HepG2 (cell line): ENCODE results near the gene MRPS25. TPM values are rescaled to one million over a fixed set of nuclear protein-coding genes. Genes with fewer than 3 reads are reported as not detected.

Source experiments
- AHR ChIP-seq: IDR thresholded peaks from 2 replicates; pipeline ENCODE4 v1.6.1; 2018; ENCODE audit warnings: missing genetic modification reagents, missing compliant biosample characterization
- ARHGAP35 ChIP-seq: sonication (generic); formaldehyde crosslinking; IDR thresholded peaks from 2 replicates; pipeline ENCODE4 v1.9.0; 2022; ENCODE audit warnings: mild to moderate bottlenecking, inconsistent platforms, moderate library complexity, missing genetic modification reagents, borderline replicate concordance
- CHCHD3 ChIP-seq: sonication (generic); formaldehyde crosslinking; IDR thresholded peaks from 2 replicates; pipeline ENCODE4 v1.8.0; 2022; ENCODE audit warnings: mild to moderate bottlenecking, missing genetic modification reagents, moderate library complexity
- CREB1 ChIP-seq, 2 experiments: fragments of 450-650 bp in 1 of 2; IDR thresholded peaks; 2 replicates each; pipeline ENCODE4 v1.6.1; 2016 to 2017; ENCODE audit warnings: control low read depth in 1 of 2, mild to moderate bottlenecking in 1 of 2, missing compliant biosample characterization in 1 of 2, missing genetic modification characterization in 1 of 2
- ETV5 ChIP-seq: IDR thresholded peaks from 2 replicates; pipeline ENCODE4 v1.6.1; 2018; ENCODE audit warnings: missing biosample characterization, missing genetic modification reagents, inconsistent platforms, borderline replicate concordance
- FOXK2 ChIP-seq: fragments of 450-650 bp; IDR thresholded peaks from 2 replicates; pipeline ENCODE4 v1.6.1; 2016
- GABPA ChIP-seq, 2 experiments: IDR thresholded peaks; 2 replicates each; pipeline ENCODE4 v1.6.1; 2011 to 2016; ENCODE audit warnings: low read depth in 2 of 2, low read length in 1 of 2, missing biosample characterization in 1 of 2, missing genetic modification characterization in 1 of 2
- HDAC1 ChIP-seq: sonication (generic); formaldehyde crosslinking; IDR thresholded peaks from 2 replicates; pipeline ENCODE4 v1.5.1; 2020; ENCODE audit warnings: mild to moderate bottlenecking, missing genetic modification reagents
- IKZF4 ChIP-seq: sonication (generic); formaldehyde crosslinking; IDR thresholded peaks from 2 replicates; pipeline ENCODE4 v1.5.1; 2020; ENCODE audit warnings: borderline replicate concordance, mild to moderate bottlenecking, low read depth, missing genetic modification reagents; ENCODE audit errors: not compliant biosample characterization
- ISX ChIP-seq: sonication (generic); formaldehyde crosslinking; conservative IDR thresholded peaks from 2 replicates; pipeline ENCODE4 v1.5.0; 2020; ENCODE audit warnings: missing genetic modification reagents
- POLR2AphosphoS5 ChIP-seq: IDR thresholded peaks from 2 replicates; pipeline ENCODE4 v1.6.1; 2012; ENCODE audit warnings: low read depth, low read length
- SIN3B ChIP-seq: fragments of 150-350 bp; IDR thresholded peaks from 2 replicates; pipeline ENCODE4 v1.6.1; 2014; ENCODE audit warnings: low read length
- SMAD3 ChIP-seq: sonication (generic); formaldehyde crosslinking; IDR thresholded peaks from 2 replicates; pipeline ENCODE4 v1.4.0; 2020; ENCODE audit warnings: missing genetic modification reagents
- SNAI1 ChIP-seq: sonication (generic); formaldehyde crosslinking; IDR thresholded peaks from 2 replicates; pipeline ENCODE4 v1.5.0; 2020; ENCODE audit warnings: mild to moderate bottlenecking, missing genetic modification reagents, borderline replicate concordance
- ZBTB1 ChIP-seq: sonication (generic); formaldehyde crosslinking; IDR thresholded peaks from 2 replicates; pipeline ENCODE4 v1.4.0; 2020; ENCODE audit warnings: missing genetic modification reagents, borderline replicate concordance
- ZNF343 ChIP-seq: sonication (generic); formaldehyde crosslinking; IDR thresholded peaks from 2 replicates; pipeline ENCODE4 v1.4.0; 2020; ENCODE audit warnings: mild to moderate bottlenecking, missing genetic modification reagents
- ZNF468 ChIP-seq: sonication (generic); formaldehyde crosslinking; IDR thresholded peaks from 2 replicates; pipeline ENCODE4 v1.8.0; 2022; ENCODE audit warnings: mild to moderate bottlenecking, moderate library complexity, missing genetic modification reagents
- polyA plus RNA-seq, 8 experiments: library from polyadenylated mRNA; depleted of rRNA in 3 of 8; stranded (reverse) in 7 of 8; unstranded in 1 of 8; fragments of >200 nt; fragmentation: Illumina TruSeq in 4 of 8; extraction: Trizol in 4 of 8; gene quantifications; 2 replicates each; pipeline versions ENCODE4 v1.2.1 to v1.2.3, GENCODE V29; 2011 to 2016; ENCODE audit warnings: low read depth in 4 of 8, missing spikeins in 1 of 8, mixed read lengths in 1 of 8; ENCODE audit not compliant: insufficient read depth in 1 of 8
- total RNA-seq, 5 experiments: library from RNA; depleted of rRNA; stranded (reverse); fragments of >200 nt; fragmentation: Illumina TruSeq; extraction: Trizol; gene quantifications; 2 replicates each; pipeline ENCODE4 v1.2.3, GENCODE V29; 2016; ENCODE audit warnings: low read depth in 1 of 5
- TF ChIP-seq, protein P1 (sequence below): sonication (generic); formaldehyde crosslinking; IDR thresholded peaks from 2 replicates; pipeline ENCODE4 v1.4.0; 2020; ENCODE audit warnings: mild to moderate bottlenecking, missing genetic modification reagents
- TF ChIP-seq, protein P2 (sequence below): sonication (generic); formaldehyde crosslinking; IDR thresholded peaks from 2 replicates; pipeline ENCODE4 v1.9.0; 2021; ENCODE audit warnings: missing genetic modification reagents, borderline replicate concordance
- TF ChIP-seq, protein P3 (sequence below): sonication (generic); formaldehyde crosslinking; IDR thresholded peaks from 2 replicates; pipeline ENCODE4 v1.4.0; 2020; ENCODE audit warnings: missing genetic modification reagents
- TF ChIP-seq, protein P4 (sequence below): sonication (generic); formaldehyde crosslinking; IDR thresholded peaks from 2 replicates; pipeline ENCODE4 v1.4.0; 2020; ENCODE audit warnings: mild to moderate bottlenecking, missing genetic modification reagents

The MRPS25 gene
- total and polyA plus RNA-seq, 2 of the 13 experiments (the other 11 are each of a cell fraction or from before 2014, with no cell fraction given), result 60.1 to 74.3 TPM

DNA sequence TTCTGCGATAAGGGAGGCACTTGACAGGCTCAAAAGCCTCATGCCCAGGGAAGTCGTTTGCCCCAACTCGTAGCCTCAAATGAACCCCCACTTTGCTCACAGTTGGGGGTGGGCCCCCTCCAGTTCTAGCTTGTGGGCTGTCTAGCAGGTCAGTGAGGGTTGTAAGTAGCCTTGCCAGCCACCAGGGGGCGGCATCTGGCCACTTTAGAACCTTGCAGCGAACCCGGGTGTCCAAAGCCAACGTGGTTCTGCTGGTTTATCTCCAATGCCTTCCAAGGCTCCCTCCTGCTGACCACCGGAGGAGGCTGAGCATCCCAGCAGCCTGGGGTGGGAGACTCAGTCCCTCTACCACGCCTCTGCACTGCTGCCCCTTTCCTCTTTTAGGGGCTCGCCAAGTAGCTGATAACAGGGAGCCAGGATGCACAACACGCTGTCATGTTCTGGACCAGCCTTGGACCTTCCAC is 43.0 kb upstream of the MRPS25 start (continued):
- TF ChIP-seq, protein P1, sequence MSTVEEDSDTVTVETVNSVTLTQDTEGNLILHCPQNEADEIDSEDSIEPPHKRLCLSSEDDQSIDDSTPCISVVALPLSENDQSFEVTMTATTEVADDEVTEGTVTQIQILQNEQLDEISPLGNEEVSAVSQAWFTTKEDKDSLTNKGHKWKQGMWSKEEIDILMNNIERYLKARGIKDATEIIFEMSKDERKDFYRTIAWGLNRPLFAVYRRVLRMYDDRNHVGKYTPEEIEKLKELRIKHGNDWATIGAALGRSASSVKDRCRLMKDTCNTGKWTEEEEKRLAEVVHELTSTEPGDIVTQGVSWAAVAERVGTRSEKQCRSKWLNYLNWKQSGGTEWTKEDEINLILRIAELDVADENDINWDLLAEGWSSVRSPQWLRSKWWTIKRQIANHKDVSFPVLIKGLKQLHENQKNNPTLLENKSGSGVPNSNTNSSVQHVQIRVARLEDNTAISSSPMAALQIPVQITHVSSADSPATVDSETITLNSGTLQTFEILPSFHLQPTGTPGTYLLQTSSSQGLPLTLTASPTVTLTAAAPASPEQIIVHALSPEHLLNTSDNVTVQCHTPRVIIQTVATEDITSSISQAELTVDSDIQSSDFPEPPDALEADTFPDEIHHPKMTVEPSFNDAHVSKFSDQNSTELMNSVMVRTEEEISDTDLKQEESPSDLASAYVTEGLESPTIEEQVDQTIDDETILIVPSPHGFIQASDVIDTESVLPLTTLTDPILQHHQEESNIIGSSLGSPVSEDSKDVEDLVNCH, result no peak
- TF ChIP-seq POLR2AphosphoS5, result no peak
- peak; percentile 18; the same call in 1 of the 2 replicates for TF ChIP-seq AHR (CRISPR knock-in tag)
- TF ChIP-seq CREB1 (IDR thresholded peaks at IDR 0.05), result no peak
- no peak for TF ChIP-seq CREB1 (CRISPR knock-in tag; IDR thresholded peaks at IDR 0.05)
- peak; percentile 18; the same call in 1 of the 2 replicates for TF ChIP-seq ETV5
- TF ChIP-seq HDAC1 (CRISPR knock-in tag), result no peak
- TF ChIP-seq, protein P2, sequence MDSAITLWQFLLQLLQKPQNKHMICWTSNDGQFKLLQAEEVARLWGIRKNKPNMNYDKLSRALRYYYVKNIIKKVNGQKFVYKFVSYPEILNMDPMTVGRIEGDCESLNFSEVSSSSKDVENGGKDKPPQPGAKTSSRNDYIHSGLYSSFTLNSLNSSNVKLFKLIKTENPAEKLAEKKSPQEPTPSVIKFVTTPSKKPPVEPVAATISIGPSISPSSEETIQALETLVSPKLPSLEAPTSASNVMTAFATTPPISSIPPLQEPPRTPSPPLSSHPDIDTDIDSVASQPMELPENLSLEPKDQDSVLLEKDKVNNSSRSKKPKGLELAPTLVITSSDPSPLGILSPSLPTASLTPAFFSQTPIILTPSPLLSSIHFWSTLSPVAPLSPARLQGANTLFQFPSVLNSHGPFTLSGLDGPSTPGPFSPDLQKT (CRISPR knock-in tag), result no peak
- no peak for TF ChIP-seq ZNF468 (CRISPR knock-in tag)
- TF ChIP-seq GABPA (IDR thresholded peaks at IDR 0.05; ENCODE audit: low read depth, low read length), result no peak
- no peak for TF ChIP-seq GABPA (CRISPR knock-in tag; IDR thresholded peaks at IDR 0.05; ENCODE audit: low read depth)
- TF ChIP-seq ZNF343 (CRISPR knock-in tag), result no peak
- TF ChIP-seq, protein P3, sequence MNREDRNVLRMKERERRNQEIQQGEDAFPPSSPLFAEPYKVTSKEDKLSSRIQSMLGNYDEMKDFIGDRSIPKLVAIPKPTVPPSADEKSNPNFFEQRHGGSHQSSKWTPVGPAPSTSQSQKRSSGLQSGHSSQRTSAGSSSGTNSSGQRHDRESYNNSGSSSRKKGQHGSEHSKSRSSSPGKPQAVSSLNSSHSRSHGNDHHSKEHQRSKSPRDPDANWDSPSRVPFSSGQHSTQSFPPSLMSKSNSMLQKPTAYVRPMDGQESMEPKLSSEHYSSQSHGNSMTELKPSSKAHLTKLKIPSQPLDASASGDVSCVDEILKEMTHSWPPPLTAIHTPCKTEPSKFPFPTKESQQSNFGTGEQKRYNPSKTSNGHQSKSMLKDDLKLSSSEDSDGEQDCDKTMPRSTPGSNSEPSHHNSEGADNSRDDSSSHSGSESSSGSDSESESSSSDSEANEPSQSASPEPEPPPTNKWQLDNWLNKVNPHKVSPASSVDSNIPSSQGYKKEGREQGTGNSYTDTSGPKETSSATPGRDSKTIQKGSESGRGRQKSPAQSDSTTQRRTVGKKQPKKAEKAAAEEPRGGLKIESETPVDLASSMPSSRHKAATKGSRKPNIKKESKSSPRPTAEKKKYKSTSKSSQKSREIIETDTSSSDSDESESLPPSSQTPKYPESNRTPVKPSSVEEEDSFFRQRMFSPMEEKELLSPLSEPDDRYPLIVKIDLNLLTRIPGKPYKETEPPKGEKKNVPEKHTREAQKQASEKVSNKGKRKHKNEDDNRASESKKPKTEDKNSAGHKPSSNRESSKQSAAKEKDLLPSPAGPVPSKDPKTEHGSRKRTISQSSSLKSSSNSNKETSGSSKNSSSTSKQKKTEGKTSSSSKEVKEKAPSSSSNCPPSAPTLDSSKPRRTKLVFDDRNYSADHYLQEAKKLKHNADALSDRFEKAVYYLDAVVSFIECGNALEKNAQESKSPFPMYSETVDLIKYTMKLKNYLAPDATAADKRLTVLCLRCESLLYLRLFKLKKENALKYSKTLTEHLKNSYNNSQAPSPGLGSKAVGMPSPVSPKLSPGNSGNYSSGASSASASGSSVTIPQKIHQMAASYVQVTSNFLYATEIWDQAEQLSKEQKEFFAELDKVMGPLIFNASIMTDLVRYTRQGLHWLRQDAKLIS (CRISPR knock-in tag), result no peak
- TF ChIP-seq ISX (CRISPR knock-in tag), result no peak
- no peak for TF ChIP-seq ARHGAP35
- no peak for TF ChIP-seq ZBTB1 (CRISPR knock-in tag)
- TF ChIP-seq IKZF4 (CRISPR knock-in tag), result no peak
- TF ChIP-seq SIN3B, result no peak
- no peak for TF ChIP-seq FOXK2
- TF ChIP-seq, protein P4, sequence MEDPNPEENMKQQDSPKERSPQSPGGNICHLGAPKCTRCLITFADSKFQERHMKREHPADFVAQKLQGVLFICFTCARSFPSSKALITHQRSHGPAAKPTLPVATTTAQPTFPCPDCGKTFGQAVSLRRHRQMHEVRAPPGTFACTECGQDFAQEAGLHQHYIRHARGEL (CRISPR knock-in tag), result 0 out of 2 replicates have a peak, but pooled peaks have one; percentile 26
- no peak for TF ChIP-seq SNAI1 (CRISPR knock-in tag)
- no peak for TF ChIP-seq CHCHD3 (CRISPR knock-in tag)
- TF ChIP-seq SMAD3 (CRISPR knock-in tag), result peak; percentile 57; the same call in 1 of the 2 replicates
